HEK293 (cell line): ENCODE measurements around the gene CLEC16A.

Experiments
- CTCF ChIP-seq: fragments of 450-650 bp; formaldehyde crosslinking; IDR thresholded peaks from 2 replicates; pipeline ENCODE4 v1.5.1; 2016; ENCODE audit warnings: missing biosample characterization, missing genetic modification characterization
- REPIN1 ChIP-seq: fragments of 450-650 bp; formaldehyde crosslinking; IDR thresholded peaks from 2 replicates; pipeline ENCODE4 v1.5.1; 2017; ENCODE audit warnings: missing biosample characterization, missing genetic modification characterization, low read depth
- SETDB1 ChIP-seq: IDR thresholded peaks from one replicate; pipeline ENCODE4 v1.6.1; 2017; ENCODE audit warnings: mild to moderate bottlenecking, low read length, moderate library complexity, mixed read lengths; ENCODE audit not compliant: insufficient read length
- ZBTB7A ChIP-seq: fragments of 450-650 bp; formaldehyde crosslinking; IDR thresholded peaks from 2 replicates; pipeline ENCODE4 v1.5.1; 2016; ENCODE audit warnings: low read depth, missing biosample characterization, missing genetic modification characterization
- ZFP41 ChIP-seq: fragments of 450-650 bp; formaldehyde crosslinking; IDR thresholded peaks from 2 replicates; pipeline ENCODE4 v1.5.1; 2016; ENCODE audit warnings: missing biosample characterization, missing genetic modification characterization, borderline replicate concordance
- ZNF132 ChIP-seq: fragments of 450-650 bp; formaldehyde crosslinking; IDR thresholded peaks from 2 replicates; pipeline ENCODE4 v1.5.1; 2017; ENCODE audit warnings: missing biosample characterization, missing genetic modification characterization, borderline replicate concordance
- ZNF157 ChIP-seq: fragments of 450-650 bp; formaldehyde crosslinking; IDR thresholded peaks from 2 replicates; pipeline ENCODE4 v1.5.1; 2016; ENCODE audit warnings: missing biosample characterization, missing genetic modification characterization
- ZNF23 ChIP-seq: fragments of 450-650 bp; formaldehyde crosslinking; IDR thresholded peaks from 2 replicates; pipeline ENCODE4 v1.5.1; 2016; ENCODE audit warnings: missing biosample characterization, missing genetic modification characterization, borderline replicate concordance
- ZNF513 ChIP-seq: fragments of 450-650 bp; IDR thresholded peaks from 2 replicates; pipeline ENCODE4 v1.5.1; 2018; ENCODE audit warnings: missing biosample characterization, missing genetic modification characterization
- ZNF624 ChIP-seq: fragments of 450-650 bp; formaldehyde crosslinking; IDR thresholded peaks from 2 replicates; pipeline ENCODE4 v1.5.1; 2017; ENCODE audit warnings: missing biosample characterization, missing genetic modification characterization
- ZNF777 ChIP-seq: fragments of 450-650 bp; formaldehyde crosslinking; IDR thresholded peaks from 2 replicates; pipeline ENCODE4 v1.5.1; 2017; ENCODE audit warnings: missing biosample characterization, missing genetic modification characterization, borderline replicate concordance

GRCh38 chr16:11035096-11035495, 90.7 kb downstream of the CLEC16A start:
- TF ChIP-seq ZNF624 (no peak), CTCF (no peak), REPIN1 (tag by site-specific recombination) (no peak), ZNF157 (tag by site-specific recombination) (no peak), ZNF23 (no peak), ZFP41 (tag by site-specific recombination) (no peak), ZNF513 (tag by site-specific recombination) (no peak), ZNF132 (tag by site-specific recombination) (no peak), ZNF777 (no peak), ZBTB7A (tag by site-specific recombination) (no peak), SETDB1 (no peak)
